Upper lobe of left lung (tissue), 4 donors: Measurements from ENCODE around the gene PADI4.

Experiments
- CTCF ChIP-seq, 6 experiments: fragments of 450-650 bp in 4 of 6; fragments of 200-600 bp in 2 of 6; sonication (generic) in 2 of 6; IDR thresholded peaks; one replicate each; pipeline ENCODE4 v1.5.1; 2016 to 2019; ENCODE audit warnings: antibody characterized with exemption in 6 of 6
- POLR2A ChIP-seq, 4 donors: fragments of 450-650 bp; IDR thresholded peaks; one replicate each; pipeline ENCODE4 v1.5.1; 2016 to 2017; ENCODE audit warnings: antibody characterized with exemption in 4 of 4, mild to moderate bottlenecking in 2 of 4
- POLR2AphosphoS5 ChIP-seq, 2 donors: sonication (generic); formaldehyde crosslinking; IDR thresholded peaks; one replicate each; pipeline ENCODE4 v1.5.1; 2017; ENCODE audit warnings: antibody characterized with exemption in 2 of 2

GRCh38 chr1:17338706-17339493, 30.9 kb downstream of the PADI4 start:
- TF ChIP-seq POLR2AphosphoS5 (IDR thresholded peaks at IDR 0.05) (no peak), POLR2A (IDR thresholded peaks at IDR 0.05) (no peak), CTCF (IDR thresholded peaks at IDR 0.05) (no peak)
